RWPE1 (cell line): ENCODE measurements around the gene C1orf105.
A peak's percentile ranks its signal among the peaks of the same experiment; 100 is the strongest.

Experiments
- CTCF ChIA-PET: fragments of 350-600 bp; sonication (Branson Sonifier 250); formaldehyde crosslinking; extraction: SDS; loops from one replicate; lab custom pipeline; 2021; lab: Yijun Ruan, JAX
- POLR2A ChIA-PET: fragments of 400-600 bp; formaldehyde crosslinking; extraction: SDS; loops from one replicate; lab custom pipeline; 2020; ENCODE audit warnings: antibody characterized with exemption; ENCODE audit not compliant: low non-redundant PET; lab: Yijun Ruan, JAX
- DNase-seq: peaks from one replicate; pipeline ENCODE4 v3.0.0; 2012; ENCODE audit warnings: low spot score
- H3K27ac ChIP-seq: fragments of 450-650 bp; 2 replicates; pipeline ENCODE4 v1.5.1; 2017
- CTCF ChIP-seq: fragments of 450-650 bp; conservative IDR thresholded peaks from 2 replicates; pipeline ENCODE4 v1.5.1; 2017; ENCODE audit warnings: low read depth, mild to moderate bottlenecking

The C1orf105 gene

GRCh38 chr1:172411791-172412338, 8.6 kb upstream of the C1orf105 start:
- no peak for TF ChIP-seq CTCF
- DNase-seq: no peak
- ChIA-PET CTCF (interaction anchor here (0.7 kb wide), 1 partner anchor 18 kb away, joined by 3 read pairs; no protein-coding TSS in a partner anchor), POLR2A (no interaction called here)
- H3K27ac ChIP-seq: no peak overlapping the region

GRCh38 chr1:172414331-172414730, 6.2 kb upstream of the C1orf105 start:
- ChIA-PET POLR2A (no interaction called here), CTCF (interaction anchor here (0.7 kb wide), 1 partner anchor 74 kb away, joined by 3 read pairs; no protein-coding TSS in a partner anchor)
- H3K27ac ChIP-seq: no peak overlapping the region
- DNase-seq: no peak
- no peak for TF ChIP-seq CTCF

GRCh38 chr1:172416496-172417035, 3.9 kb upstream of the C1orf105 start:
- CTCF ChIA-PET: interaction anchor here (0.6 to 1.4 kb wide), 3 partner anchors 24 to 310 kb away, joined by 3 read pairs; no protein-coding TSS in a partner anchor
- no peak for TF ChIP-seq CTCF
- H3K27ac ChIP-seq: no peak overlapping the region
- DNase-seq: no peak
- POLR2A ChIA-PET: no interaction called here

- ChIA-PET POLR2A (no interaction called here), CTCF (interaction anchor here (0.7 to 1.4 kb wide), 3 partner anchors 144 to 547 kb away, joined by 3 read pairs; no protein-coding TSS in a partner anchor)
- H3K27ac ChIP-seq: no peak overlapping the region
- DNase-seq: peak; percentile 72
- no peak for TF ChIP-seq CTCF
Observed at GRCh38 chr1:172417557-172417956, 2.9 kb upstream of the C1orf105 start.

- no peak overlapping the region for H3K27ac ChIP-seq
- POLR2A ChIA-PET: no interaction called here
- CTCF ChIA-PET: interaction anchor here (0.6 kb wide), 1 partner anchor 298 kb away, joined by 3 read pairs; no protein-coding TSS in a partner anchor
Observed at GRCh38 chr1:172421974-172422604, 1.6 kb downstream of the C1orf105 start.

GRCh38 chr1:172423336-172423735, 2.9 kb downstream of the C1orf105 start:
- ChIA-PET CTCF (interaction anchor here (0.5 kb wide), 1 partner anchor 284 kb away, joined by 3 read pairs; no protein-coding TSS in a partner anchor), POLR2A (no interaction called here)
- H3K27ac ChIP-seq: no peak overlapping the region
- no peak for TF ChIP-seq CTCF
- DNase-seq: no peak

More at GRCh38 chr1:172421974-172422604, 1.6 kb downstream of the C1orf105 start:
- DNase-seq: no peak
- TF ChIP-seq CTCF: no peak
